ENCODE data around the gene GPRC5D.

Gene GPRC5D

DNA sequence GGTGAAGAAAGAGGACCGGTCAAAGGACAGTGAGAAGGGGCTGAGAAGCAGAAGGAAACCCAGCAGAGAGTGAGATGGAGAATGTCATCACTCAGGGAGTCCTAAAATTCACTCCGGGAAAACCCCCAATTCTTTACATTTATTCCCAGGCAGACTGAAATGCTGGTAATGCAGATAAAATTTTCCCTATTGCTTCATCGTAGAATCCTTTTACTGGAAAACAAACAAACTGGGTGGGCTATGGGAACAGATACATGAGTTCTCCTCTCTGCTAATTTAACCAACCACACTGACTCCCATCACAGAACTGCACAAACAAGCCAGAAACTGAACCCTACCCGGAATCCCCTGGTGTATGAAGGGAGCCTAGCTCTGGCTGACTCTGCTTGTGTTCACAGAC lies 27.2 kb upstream of the GPRC5D start:
- Histone ChIP-seq H3K4me2 (ENCODE audit: low read length) (no peak overlapping the region), H4K20me1 (ENCODE audit: insufficient read depth, low read length) (no peaks in the 10 kb centered on the region), H2AFZ (ENCODE audit: low read length) (no peak overlapping the region), H3K9ac (ENCODE audit: low read length) (no peak overlapping the region), H3K9me2 (ENCODE audit: low read depth, low read length) (no peaks in the 10 kb centered on the region), H3K79me2 (ENCODE audit: insufficient read depth, low read length) (no peaks in the 10 kb centered on the region), H3K4me1 (ENCODE audit: insufficient read depth, low read length, severe bottlenecking) (no peaks in the 10 kb centered on the region), H3K27me3 (ENCODE audit: insufficient read depth, low read length) (no peaks in the 10 kb centered on the region), H3K36me3 (ENCODE audit: insufficient read depth, low read length) (no peaks in the 10 kb centered on the region), H3K9me3 (ENCODE audit: low read length) (no peaks in the 10 kb centered on the region), H3F3A (ENCODE audit: insufficient read depth, low read length) (no peaks in the 10 kb centered on the region), H3K27ac (ENCODE audit: low read depth, low read length, poor library complexity, severe bottlenecking) (no peak overlapping the region), H3K4me3 (ENCODE audit: low read depth, low read length, poor library complexity, severe bottlenecking) (no peak overlapping the region)
- no peak for TF ChIP-seq EZH2 (IDR thresholded peaks at IDR 0.05; ENCODE audit: borderline replicate concordance, low read length)
- TF ChIP-seq, protein P1, sequence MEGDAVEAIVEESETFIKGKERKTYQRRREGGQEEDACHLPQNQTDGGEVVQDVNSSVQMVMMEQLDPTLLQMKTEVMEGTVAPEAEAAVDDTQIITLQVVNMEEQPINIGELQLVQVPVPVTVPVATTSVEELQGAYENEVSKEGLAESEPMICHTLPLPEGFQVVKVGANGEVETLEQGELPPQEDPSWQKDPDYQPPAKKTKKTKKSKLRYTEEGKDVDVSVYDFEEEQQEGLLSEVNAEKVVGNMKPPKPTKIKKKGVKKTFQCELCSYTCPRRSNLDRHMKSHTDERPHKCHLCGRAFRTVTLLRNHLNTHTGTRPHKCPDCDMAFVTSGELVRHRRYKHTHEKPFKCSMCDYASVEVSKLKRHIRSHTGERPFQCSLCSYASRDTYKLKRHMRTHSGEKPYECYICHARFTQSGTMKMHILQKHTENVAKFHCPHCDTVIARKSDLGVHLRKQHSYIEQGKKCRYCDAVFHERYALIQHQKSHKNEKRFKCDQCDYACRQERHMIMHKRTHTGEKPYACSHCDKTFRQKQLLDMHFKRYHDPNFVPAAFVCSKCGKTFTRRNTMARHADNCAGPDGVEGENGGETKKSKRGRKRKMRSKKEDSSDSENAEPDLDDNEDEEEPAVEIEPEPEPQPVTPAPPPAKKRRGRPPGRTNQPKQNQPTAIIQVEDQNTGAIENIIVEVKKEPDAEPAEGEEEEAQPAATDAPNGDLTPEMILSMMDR (IDR thresholded peaks at IDR 0.05; ENCODE audit: low read length) = no peak

DNA sequence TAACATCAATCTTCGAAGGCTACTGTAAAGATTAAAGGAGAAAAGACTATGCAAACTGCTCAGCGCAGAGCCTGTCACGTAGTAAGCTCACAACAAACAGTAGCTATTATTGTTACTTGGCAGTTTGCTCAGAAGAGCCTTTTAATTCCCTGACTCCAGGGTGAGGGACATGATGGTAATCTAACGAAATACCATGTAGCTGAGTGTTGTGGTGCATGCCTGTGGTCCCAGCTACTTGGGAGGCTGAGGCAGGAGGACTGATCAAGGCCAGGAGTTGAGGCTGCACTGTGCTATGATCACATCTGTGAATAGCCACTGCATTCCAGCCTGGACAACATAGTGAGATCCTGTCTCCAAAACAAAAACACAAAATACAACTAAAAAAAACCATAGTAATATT lies 25.3 kb upstream of the GPRC5D start:
- H3K9ac ChIP-seq (ENCODE audit: low read length) = no peak overlapping the region
- TF ChIP-seq, protein P1 (IDR thresholded peaks at IDR 0.05; ENCODE audit: low read length) = no peak
- no peak for TF ChIP-seq EZH2 (IDR thresholded peaks at IDR 0.05; ENCODE audit: borderline replicate concordance, low read length)
- no peaks in the 10 kb centered on the region for H4K20me1 ChIP-seq (ENCODE audit: insufficient read depth, low read length)
- H3K9me2 ChIP-seq (ENCODE audit: low read depth, low read length) = no peaks in the 10 kb centered on the region
- H2AFZ ChIP-seq (ENCODE audit: low read length) = no peak overlapping the region
- no peaks in the 10 kb centered on the region for H3K27me3 ChIP-seq (ENCODE audit: insufficient read depth, low read length)
- no peaks in the 10 kb centered on the region for H3K9me3 ChIP-seq (ENCODE audit: low read length)
- H3F3A ChIP-seq (ENCODE audit: insufficient read depth, low read length) = no peaks in the 10 kb centered on the region
- H3K27ac ChIP-seq (ENCODE audit: low read depth, low read length, poor library complexity, severe bottlenecking) = no peak overlapping the region
- H3K79me2 ChIP-seq (ENCODE audit: insufficient read depth, low read length) = no peaks in the 10 kb centered on the region
- no peak overlapping the region for H3K4me2 ChIP-seq (ENCODE audit: low read length)
- no peaks in the 10 kb centered on the region for H3K36me3 ChIP-seq (ENCODE audit: insufficient read depth, low read length)
- H3K4me3 ChIP-seq (ENCODE audit: low read depth, low read length, poor library complexity, severe bottlenecking) = no peak overlapping the region
- H3K4me1 ChIP-seq (ENCODE audit: insufficient read depth, low read length, severe bottlenecking) = no peaks in the 10 kb centered on the region

DNA sequence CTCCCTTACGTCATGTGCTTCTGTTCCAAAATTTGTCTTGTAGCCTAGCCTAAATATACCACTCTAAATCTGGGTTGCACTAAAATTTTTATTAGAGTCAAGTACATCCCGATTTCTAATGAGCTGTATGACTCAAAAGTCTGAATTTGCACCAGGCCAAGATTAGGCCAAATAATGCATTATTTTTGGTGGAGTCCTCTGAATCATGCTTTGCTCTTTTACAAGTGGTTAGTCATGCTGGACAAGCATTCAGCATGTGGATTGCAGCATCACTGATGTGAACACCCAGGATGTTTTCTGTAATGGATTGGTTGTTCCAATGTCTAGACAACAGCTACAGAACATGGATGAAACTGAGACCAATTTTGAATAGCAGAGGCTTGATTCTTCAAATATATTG lies 24.4 kb upstream of the GPRC5D start:
- H3K9me3 ChIP-seq (ENCODE audit: low read length) = no peaks in the 10 kb centered on the region
- H3K27me3 ChIP-seq (ENCODE audit: insufficient read depth, low read length) = no peaks in the 10 kb centered on the region
- no peak overlapping the region for H3K9ac ChIP-seq (ENCODE audit: low read length)
- TF ChIP-seq, protein P1 (IDR thresholded peaks at IDR 0.05; ENCODE audit: low read length) = no peak
- TF ChIP-seq EZH2 (IDR thresholded peaks at IDR 0.05; ENCODE audit: borderline replicate concordance, low read length) = no peak
- H3F3A ChIP-seq (ENCODE audit: insufficient read depth, low read length) = no peaks in the 10 kb centered on the region
- no peaks in the 10 kb centered on the region for H3K79me2 ChIP-seq (ENCODE audit: insufficient read depth, low read length)
- no peak overlapping the region for H3K4me2 ChIP-seq (ENCODE audit: low read length)
- H3K27ac ChIP-seq (ENCODE audit: low read depth, low read length, poor library complexity, severe bottlenecking) = no peak overlapping the region
- no peaks in the 10 kb centered on the region for H3K36me3 ChIP-seq (ENCODE audit: insufficient read depth, low read length)
- H4K20me1 ChIP-seq (ENCODE audit: insufficient read depth, low read length) = no peaks in the 10 kb centered on the region
- H3K9me2 ChIP-seq (ENCODE audit: low read depth, low read length) = no peaks in the 10 kb centered on the region
- H3K4me1 ChIP-seq (ENCODE audit: insufficient read depth, low read length, severe bottlenecking) = no peaks in the 10 kb centered on the region
- H2AFZ ChIP-seq (ENCODE audit: low read length) = no peak overlapping the region
- no peak overlapping the region for H3K4me3 ChIP-seq (ENCODE audit: low read depth, low read length, poor library complexity, severe bottlenecking)
